Fibroblast of skin of abdomen (primary cell): ENCODE data around the gene ARHGEF16.

Experiments used
- DNase-seq: peaks from one replicate; pipeline ENCODE4 v3.0.0-alpha.2; 2013

ARHGEF16 gene

DNA sequence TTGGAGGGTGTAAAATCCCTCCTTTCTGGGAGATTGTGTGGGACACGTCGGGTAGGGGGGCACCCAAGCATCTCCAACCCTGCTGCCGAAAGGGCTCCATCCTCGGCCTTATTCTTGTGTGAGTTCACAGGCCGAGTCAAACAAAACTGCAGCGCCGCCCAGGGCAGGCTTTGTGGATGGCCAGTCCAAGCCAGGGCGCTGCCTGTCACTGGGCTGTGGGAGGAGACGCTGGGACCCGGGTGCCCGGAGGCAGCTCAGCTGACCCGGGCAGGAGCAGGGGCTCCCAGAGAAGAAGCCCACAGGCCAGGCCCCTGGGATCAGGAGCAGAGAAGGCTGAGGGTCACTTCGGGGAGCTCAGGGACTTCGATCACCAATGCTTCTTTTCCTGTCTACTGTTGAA, 31.8 kb upstream of the ARHGEF16 start:
- DNase-seq: no peak

- no peak for DNase-seq
Measured at GRCh38 chr1:3423245-3423829, 31.1 kb upstream of the ARHGEF16 start.

DNA sequence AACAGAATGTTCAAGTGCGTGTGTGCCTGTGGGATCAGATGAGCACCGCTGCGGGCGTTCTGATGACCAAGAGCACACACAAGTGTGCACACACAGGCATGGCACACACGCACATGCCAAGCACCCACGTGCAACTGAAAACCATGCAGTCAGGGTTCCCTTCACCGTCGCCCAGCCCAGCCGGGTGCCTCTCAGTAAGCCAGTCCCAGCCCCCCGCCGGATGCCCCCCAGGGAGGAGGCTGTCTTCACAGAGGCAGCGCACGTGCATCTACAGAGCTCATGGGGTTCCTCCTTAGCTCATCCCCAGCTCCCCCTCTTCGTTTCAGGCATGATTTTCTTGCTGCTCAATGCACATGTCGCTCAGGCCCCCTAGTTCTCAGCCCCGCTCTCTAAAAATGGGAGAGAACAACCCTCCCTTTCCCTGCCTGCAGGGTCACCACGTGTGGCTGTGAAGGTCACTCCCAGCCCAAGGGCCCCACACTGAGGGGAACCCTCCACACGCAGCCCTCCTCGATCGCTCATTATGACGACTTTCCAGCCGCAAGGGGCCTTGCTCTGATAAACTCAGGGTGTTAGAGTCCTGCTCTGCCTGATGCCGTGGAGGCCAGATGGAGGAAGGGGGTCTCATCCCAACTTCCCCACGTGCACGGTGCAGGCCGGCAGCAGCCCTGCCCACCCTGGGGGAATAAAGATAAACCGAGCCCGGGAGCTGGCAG, 30.4 kb upstream of the ARHGEF16 start:
- DNase-seq: no peak

DNA sequence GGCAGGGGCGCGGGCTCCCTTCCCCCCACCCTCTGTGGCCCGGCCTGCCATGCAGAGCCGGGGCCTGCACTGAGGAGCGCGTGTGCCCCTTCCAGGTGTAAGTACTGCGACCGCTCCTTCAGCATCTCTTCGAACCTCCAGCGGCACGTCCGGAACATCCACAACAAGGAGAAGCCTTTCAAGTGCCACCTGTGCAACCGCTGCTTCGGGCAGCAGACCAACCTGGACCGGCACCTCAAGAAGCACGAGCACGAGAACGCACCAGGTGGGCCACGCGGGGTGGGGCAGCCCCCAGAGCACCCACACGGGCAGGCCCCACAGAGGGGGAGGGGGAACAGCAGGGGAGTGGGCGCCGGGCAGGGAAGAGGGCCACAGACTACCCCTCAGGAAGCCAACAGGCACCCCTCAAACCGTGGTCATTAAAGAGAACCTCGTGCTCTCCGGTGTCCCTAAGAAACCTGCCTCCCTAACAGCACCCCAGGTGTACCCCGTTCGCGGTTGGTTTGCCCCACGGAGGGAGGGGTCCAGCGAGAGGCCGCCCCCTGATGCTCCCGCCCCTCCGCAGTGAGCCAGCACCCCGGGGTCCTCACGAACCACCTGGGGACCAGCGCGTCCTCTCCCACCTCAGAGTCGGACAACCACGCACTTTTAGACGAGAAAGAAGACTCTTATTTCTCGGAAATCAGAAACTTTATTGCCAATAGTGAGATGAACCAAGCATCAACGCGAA, 28.8 kb upstream of the ARHGEF16 start:
- DNase-seq: no peak

DNA sequence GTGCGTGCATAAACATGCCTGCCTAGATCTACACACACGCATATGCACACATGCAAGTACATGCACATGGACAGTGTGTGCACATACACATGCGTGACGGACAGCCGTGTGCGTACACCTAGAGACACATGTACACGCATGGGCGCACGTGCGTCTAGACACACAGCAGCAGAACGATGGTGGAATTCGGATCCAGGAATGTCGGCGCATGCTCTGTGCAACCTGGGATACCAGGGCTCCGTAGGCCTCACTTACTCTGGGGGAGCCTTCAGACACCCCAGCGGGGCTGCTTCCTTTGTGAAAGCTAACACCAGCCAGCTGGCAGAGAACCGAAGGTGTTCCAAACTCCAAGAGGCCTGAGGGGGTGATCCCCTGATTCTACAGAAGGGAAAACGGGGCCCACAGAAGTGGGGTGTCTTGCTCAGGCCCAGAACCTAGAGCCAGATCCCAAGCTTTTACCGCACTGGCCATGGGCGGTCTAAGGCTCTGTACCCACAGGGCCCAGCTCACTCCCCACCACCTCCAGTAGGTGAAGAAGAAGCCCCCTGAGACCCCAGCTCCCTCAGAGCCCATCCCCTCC, 27.4 kb upstream of the ARHGEF16 start:
- no peak for DNase-seq

DNA sequence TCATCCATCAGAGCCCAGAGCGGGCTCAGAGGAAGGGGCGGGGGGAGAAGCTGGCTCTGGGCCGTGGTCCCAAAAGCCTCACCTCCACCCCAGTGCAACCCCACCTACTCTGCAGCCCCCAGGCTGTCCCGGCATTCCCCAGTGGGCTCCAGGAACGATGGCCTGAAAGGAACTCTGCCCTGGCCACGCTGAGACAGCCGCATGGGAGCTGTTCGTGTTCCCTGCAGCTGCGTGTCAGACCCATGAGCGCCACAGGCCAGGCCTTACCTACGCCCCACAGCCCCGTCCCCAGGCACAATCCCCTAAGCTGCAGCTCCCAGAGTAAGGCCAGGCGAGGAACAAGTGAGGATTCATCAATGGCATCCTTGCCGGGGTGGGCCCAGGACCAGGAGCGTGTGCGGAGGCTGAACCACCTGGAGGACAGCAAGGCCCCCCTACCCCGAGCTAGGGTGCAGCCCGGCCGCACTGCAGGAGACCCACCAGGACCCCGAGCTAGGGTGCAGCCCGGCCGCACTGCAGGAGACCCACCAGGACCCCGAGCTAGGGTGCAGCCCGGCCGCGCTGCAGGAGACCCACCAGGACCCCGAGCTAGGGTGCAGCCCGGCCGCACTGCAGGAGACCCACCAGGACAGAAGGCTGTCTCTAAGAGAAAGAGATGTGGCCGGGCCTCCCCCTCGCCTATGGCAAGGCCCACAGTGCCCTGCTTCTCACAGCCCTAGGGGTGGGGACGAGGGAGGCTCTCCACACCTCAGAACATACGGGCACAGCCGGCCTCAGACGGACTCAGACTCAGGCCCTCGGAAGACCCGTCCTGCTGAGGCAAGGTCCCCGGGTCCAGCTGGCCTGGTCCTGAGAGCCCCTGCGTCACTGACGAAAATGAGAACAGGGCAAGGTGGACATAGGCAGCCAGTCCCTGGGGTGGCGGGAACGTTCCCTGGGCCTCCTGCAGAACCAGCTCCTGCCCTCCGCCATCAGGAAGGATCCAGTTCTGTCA, 26.5 kb upstream of the ARHGEF16 start:
- DNase-seq: no peak

DNA sequence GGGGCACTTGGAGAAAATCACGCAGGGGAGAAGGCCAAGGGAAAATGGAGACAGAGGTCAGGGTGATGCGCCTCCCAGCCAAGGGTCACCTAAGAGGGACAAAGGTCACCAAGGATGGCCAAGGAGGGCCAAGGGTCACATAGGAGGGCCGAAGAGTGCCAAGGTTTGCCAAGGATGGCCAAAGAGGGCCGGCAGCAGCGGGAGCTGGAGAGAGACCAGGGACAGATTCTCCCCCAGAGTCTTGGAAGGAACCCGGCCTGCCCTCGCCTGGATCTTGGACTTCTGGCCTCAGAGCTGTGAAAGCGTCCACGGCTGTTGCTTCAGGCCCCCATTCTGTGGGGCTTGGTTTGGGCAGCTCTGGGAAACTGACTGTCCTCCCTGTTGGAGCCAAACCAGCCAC, 25.6 kb upstream of the ARHGEF16 start:
- DNase-seq: no peak

DNA sequence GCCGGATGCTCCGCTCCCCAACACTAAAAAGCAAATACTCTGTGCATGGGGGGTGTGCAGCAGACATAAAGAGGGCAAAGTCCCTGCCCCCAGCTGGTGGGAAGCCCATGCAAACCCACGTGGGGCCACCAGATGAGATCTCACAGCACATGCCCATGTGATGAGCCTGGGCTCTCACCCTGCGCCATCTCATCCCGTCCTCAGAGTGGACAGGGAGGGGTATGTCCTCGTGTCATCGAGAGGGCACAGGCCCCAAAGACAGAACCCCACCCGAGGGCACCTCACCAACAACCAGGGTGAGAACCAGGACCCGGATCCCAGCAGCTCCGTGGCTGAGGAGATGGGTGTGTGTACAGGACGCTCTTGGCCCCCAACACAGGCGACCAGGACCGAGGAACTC, 25.1 kb upstream of the ARHGEF16 start:
- no peak for DNase-seq

DNA sequence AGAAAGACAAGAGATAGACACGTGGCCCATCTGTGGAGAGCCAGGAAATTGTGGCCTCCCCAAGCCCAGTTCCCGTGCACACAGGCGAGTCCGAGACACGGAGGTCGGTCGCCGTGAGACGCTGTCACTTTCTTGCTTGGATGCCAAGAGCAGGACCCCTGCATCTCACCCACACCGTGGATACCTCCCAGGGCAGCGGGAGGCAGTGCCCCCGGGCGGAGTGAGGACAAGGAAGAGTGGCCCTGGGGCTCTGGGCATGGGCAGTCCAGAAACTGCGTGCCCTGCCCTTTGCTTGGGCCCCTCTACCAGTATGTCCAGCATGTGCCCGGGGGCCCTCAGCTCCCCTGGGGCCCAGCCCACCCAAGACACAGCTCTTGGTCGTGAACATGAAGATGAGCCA, 24.7 kb upstream of the ARHGEF16 start:
- no peak for DNase-seq

DNA sequence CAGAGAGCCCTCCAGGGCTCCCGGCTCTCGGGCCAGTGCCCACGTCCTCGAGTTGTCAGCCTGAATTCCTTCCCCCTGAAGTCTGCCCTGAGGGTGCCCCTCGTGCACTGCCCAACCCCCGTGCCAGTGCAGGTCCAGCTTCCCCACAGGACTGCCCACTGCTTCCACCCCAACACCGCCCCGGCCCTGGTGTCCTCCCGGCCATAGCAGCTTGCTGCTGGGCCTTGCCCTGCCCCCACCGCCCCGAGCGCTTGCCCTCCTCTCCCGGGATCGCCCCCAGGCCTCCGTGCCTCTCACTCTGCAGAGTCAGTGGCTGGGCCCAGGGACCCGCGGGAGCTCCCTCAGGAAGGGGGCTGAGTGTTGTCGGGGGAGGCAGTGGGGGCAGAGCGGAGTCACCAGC, 24.1 kb upstream of the ARHGEF16 start:
- DNase-seq: no peak

DNA sequence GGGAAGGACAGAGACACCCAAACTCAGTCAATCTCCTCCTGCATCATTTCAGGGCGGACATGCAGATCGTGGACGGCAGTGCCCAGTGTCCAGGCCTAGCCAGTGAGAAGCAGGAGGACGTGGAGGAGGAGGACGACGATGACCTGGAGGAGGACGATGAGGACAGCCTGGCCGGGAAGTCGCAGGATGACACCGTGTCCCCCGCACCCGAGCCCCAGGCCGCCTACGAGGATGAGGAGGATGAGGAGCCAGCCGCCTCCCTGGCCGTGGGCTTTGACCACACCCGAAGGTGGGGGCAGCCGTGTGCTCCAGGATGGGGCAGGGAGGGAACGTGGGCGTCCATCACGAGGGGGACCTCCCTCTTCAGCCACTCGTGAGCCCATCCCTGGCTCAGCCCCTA, 23.6 kb upstream of the ARHGEF16 start:
- no peak for DNase-seq

DNA sequence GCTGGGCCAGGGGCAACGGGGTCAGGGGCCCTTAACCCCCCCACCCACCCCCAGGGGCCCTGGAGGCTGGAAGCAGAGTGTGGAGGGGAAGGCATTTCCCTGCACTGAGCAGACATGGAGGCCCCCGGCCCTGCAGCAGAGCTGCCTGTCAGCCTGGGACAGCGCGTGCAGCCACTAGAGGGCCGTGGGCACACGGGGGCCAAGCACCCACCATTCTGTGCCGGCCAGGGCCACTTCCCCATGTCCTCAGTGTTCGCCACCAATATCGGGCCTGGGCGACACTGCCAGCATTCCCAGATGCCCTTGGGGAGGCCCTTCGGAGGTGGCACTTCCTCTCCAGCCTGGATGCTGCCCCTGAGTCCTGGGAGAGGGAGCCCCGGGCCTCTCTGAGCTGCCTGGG, 23.2 kb upstream of the ARHGEF16 start:
- DNase-seq: no peak

DNA sequence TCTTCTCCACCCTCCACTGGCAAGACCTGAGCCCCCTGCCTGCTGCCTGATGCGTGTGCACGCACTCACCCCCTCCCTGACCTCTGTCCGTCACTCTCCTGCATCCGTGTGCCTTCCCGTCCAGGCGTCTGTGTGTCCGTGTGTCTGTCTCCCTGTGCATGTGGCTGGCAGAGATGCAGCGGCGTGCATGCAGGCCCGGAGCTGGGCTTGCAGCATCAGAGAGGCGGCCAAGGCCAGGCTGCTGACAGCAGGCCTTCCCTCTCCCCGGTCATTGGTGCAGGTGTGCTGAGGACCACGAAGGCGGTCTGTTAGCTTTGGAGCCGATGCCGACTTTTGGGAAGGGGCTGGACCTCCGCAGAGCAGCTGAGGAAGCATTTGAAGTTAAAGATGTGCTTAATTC, 22.8 kb upstream of the ARHGEF16 start:
- no peak for DNase-seq

DNA sequence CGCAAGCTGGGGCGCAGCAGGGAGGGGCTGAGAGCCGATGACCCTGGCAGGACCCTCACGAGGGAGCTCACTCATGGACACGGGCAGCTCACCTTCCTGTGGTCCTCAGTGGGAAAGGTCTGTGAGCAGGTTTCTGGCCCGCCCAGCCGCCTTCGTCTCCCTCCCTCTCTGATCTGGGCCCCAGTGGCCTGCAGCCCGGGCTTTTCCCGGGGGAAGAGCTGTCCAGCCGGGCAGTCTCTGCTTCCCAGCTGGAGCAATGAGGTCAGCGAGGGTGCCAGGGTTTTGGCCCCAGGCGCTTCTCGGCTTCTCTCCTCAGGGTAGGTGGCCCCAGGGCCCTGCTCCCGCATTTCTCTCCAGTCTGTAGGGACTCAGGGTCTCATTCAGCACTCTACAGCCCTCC, 22.2 kb upstream of the ARHGEF16 start:
- DNase-seq: no peak

- DNase-seq: no peak
Measured at GRCh38 chr1:3433076-3433475, 21.4 kb upstream of the ARHGEF16 start.

- no peak for DNase-seq
Measured at GRCh38 chr1:3433596-3434320, 20.7 kb upstream of the ARHGEF16 start.

DNA sequence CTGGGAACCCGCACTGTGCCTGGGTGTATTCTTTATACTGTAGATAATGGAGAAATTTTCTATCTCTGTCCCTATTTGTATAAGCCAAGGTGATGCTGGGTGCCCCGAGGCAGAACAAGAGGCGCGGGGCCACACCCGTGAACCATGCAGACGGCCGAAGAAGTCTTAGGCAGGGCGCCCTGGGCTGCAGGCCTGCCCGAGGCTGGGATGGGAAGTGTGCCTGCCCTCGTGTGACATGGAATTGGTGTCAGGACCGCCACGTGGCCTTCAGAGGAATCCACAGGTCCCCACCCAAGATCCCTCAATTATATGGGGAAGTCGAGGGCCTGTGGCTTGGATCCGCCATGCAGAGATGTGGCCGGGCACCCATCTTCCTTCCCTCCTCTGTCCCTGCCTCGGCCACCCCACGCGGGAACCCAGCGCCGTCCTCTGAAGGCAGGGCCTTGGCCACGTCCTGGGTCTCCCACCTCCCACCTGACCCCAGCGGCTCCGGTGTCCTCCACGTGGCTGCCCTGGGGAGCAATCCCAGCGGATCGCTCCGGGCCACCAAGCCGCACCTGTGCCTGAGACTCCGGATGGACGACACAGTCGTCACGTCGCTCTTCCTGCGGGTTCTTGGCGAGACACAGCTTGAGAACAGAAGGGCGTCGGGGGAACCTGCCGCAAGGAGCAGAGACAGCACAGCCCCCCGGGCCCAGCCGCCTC, 19.9 kb upstream of the ARHGEF16 start:
- DNase-seq: no peak

DNA sequence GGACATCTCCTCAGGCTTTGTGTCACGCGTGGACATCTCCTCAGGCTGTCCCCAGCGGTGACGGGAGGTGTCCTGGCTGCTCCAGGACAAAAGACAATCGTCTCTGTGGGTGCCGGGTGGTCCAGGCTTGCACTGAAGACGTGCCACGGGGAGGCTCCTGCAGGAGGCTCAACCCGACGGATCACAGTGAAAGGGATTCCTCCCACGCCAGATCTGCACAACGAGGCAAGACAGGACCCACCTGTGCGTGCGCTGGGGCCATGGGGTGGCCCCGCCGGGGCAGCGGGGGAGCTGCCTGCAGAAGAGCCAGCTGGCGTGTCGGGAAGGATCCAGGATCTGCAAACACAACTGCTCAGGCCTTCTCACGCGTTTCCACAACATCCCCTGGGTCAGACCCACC, 18.8 kb upstream of the ARHGEF16 start:
- DNase-seq: no peak

DNA sequence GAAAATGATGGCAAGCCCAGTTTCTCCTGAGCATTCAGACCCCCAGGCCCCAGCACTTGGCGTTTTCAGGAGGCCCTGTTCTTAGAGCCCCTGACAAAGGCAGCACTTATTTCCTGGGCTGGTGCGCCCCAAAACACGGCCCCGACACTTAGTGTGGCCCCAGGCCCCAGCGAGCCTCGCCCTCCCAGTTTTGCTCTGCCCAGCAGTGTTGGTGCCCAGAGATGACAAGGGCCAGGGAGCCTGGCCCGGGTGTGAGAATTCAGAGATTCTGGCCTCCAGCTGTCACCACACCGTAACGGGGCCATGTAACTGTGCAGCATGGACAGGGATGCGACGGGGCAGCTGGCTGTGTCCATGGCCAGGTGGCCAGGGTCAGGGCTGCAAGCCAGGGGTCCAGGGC, 18.0 kb upstream of the ARHGEF16 start:
- no peak for DNase-seq

DNA sequence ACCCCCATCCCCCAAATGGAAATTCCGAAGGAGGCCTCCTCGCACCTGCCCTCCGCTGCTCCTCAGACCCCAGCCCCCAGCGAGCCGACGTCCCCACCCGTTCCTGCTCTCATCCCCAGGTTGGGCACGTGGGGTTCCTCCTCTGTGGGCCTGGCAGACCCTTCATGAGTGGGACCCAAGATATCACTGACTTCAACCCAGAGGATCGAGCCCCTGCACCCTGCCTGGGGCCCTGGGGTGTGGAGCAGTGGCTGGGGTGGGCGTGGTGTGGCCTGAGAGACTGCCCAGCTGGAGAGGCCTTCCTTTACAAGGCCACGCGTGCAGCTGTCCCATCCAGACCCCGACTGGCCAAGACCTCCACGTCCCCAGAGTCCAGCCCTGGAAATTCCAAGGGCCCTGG, 17.6 kb upstream of the ARHGEF16 start:
- DNase-seq: no peak

DNA sequence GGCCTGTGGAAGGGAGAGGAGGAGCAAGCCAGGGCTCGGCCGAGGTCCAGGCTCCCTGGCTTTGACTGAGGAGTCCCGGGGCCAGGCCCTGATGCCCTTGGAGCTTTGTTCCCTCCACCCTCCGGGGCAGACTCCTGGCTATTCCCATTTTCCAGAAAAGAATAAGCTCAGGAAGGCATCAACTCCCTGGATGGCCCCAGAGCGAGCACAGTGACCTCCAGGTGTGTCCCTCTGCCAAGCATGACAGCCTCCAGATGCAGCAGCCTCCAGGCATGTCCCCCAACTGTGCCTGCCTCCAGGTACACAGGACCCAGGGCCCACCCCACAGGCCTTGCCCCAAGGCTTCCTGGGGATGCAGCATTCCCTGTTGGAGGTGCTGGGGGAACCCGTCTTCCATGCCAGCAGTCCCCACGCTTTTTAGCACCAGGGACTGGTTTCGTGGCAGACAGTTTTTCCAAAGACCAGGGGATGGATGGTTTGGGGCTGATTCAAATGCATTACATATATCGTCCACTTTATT, 15.7 kb upstream of the ARHGEF16 start:
- DNase-seq: no peak
